Spleen (tissue), 7 donors: ENCODE data around the gene TBC1D22A.

Experiments used
- POLR2A ChIP-seq, 3 donors: fragments of 450-650 bp; IDR thresholded peaks; one replicate each; pipeline ENCODE4 v1.5.1; 2017; ENCODE audit warnings: antibody characterized with exemption in 3 of 3, mild to moderate bottlenecking in 1 of 3
- POLR2AphosphoS5 ChIP-seq, 3 donors: sonication (generic); formaldehyde crosslinking; IDR thresholded peaks; one replicate each; pipeline ENCODE4 v1.5.1; 2017; ENCODE audit warnings: antibody characterized with exemption in 3 of 3
- TF ChIP-seq, protein P1 (sequence below), 11 experiments: fragments of 200-600 bp in 7 of 11; fragments of 450-650 bp in 4 of 11; sonication (generic) in 4 of 11; IDR thresholded peaks in 8 of 11; conservative IDR thresholded peaks in 3 of 11; 1 replicate in 7 of 11; 2 replicates in 4 of 11; pipeline versions ENCODE4 v1.4.0 to v1.8.0; 2016 to 2021; ENCODE audit warnings: antibody characterized with exemption in 11 of 11, inconsistent platforms in 4 of 11, mild to moderate bottlenecking in 1 of 11
- donor health status: DM: no; HTN: no; CAD: no; lungs with moderate emphysema.
- donor health status: DM: no; HTN: no; CAD: no.
- donor health status: DM: no; HTN: no; CAD: no.

DNA sequence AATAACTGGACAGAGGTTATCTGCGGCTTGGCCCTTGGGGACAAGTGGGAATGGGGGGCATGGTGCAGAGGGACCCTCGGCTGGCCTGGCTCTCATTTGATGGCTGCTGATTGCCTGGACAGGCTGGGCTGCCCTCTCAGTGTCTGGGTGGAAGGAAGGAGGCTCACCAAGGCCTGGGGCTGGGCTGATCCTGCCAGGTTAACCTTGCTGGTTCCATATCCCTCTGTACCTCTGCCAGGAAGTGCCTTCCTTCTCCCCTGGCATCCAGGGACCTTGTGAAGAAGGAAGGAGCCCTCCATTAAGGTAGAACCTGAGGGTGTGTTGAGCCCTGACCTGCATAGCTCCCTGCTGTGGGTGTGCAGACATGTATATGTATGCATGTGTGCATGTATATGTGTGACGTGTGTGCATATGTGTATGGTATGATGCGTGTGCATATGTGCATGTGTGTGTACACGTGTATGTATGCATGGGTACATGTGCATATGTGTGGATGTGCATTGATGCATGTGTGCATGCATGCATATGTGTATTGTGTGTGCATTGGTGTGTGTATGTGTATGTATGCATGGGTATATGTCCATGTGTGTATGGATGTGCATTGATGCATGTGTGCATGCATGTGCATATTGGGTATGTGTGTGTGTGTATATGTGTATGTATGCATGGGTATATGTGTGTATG lies 433.9 kb downstream of the TBC1D22A start:
- TF ChIP-seq, protein P1, sequence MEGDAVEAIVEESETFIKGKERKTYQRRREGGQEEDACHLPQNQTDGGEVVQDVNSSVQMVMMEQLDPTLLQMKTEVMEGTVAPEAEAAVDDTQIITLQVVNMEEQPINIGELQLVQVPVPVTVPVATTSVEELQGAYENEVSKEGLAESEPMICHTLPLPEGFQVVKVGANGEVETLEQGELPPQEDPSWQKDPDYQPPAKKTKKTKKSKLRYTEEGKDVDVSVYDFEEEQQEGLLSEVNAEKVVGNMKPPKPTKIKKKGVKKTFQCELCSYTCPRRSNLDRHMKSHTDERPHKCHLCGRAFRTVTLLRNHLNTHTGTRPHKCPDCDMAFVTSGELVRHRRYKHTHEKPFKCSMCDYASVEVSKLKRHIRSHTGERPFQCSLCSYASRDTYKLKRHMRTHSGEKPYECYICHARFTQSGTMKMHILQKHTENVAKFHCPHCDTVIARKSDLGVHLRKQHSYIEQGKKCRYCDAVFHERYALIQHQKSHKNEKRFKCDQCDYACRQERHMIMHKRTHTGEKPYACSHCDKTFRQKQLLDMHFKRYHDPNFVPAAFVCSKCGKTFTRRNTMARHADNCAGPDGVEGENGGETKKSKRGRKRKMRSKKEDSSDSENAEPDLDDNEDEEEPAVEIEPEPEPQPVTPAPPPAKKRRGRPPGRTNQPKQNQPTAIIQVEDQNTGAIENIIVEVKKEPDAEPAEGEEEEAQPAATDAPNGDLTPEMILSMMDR (IDR thresholded peaks at IDR 0.05 in 8 of 11, conservative IDR thresholded peaks at IDR 0.05 in 3 of 11) = no peak
- TF ChIP-seq POLR2A (IDR thresholded peaks at IDR 0.05) (no peak), POLR2AphosphoS5 (IDR thresholded peaks at IDR 0.05) (no peak)
